Measurements from ENCODE around the gene CYFIP2.
"Not testable (repeated sequence)": the region's sequence is repeated elsewhere in the genome, so short reads cannot be mapped to it uniquely, and the experiment has no call there.

Gene CYFIP2

DNA sequence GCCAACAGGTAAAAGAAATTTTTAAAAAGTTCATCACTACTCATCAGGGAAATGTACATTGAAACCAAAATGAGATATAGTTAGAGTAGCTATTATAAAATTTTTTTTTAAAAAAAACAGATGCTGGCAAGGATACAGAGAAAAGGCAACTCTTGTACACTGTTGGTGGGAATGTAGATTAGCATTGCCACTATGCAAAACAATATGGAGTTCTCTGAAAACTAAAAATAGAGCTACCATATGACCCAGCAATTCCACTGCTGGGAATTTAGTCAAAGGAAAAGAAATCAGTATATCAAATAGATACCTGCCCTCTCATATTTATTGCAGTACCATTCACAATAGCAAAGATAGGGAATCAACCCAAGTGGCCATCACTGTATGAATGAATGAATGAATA, 149.9 kb downstream of the CYFIP2 start:
- no peak for DNase-seq

GRCh38 chr5:157419521-157419920, 153.6 kb downstream of the CYFIP2 start:
- not testable (repeated sequence) for DNase-seq

DNA sequence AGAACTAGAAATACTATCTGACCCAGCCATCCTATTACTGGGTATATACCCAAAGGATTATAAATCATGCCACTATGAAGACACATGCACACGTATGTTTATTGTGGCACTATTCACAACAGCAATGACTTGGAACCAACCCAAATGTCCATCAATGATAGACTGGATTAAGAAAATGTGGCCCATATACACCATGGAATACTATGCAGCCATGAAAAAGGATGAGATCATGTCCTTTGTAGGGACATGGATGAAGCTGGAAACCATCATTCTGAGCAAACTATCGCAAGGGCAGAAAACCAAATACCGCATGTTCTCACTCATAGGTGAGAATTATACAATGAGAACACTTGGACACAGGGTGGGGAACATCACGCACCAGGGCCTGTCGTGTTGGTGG, 164.0 kb downstream of the CYFIP2 start:
- DNase-seq: not testable (repeated sequence)

GRCh38 chr5:157431544-157432200, 165.7 kb downstream of the CYFIP2 start:
- DNase-seq: peak; percentile 68

GRCh38 chr5:157434096-157434495, 168.2 kb downstream of the CYFIP2 start:
- DNase-seq: no peak

- DNase-seq: no peak
Observed at GRCh38 chr5:157443041-157443549, 177.2 kb downstream of the CYFIP2 start.

DNA sequence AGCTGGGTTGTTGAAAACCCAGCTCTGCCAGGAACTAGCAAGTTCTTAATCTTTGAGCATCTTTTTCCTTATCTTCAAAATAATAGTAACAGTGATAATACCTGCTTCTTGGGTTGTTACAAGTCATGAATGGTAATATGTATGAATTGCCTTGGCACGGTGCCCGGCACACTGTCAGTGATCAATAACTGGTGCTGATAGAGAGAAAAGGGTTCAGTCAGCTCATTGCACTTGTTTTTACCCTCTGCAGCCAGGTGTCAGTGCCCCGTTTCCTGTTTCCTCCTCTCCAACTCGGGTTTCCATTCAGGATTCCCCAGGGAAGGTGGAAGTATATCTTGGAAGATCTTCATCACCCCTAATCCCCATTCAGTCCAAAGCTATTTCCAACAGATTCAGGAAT, 178.3 kb downstream of the CYFIP2 start:
- DNase-seq: no peak

Data from MV-4-11 (cell line).